Lower leg skin (tissue), 3 donors: ENCODE data around the gene IRGQ.

ENCODE experiments used
- CTCF ChIP-seq, 3 donors: fragments of 450-650 bp; IDR thresholded peaks; one replicate each; pipeline ENCODE4 v1.5.1; 2016; ENCODE audit warnings: antibody characterized with exemption in 3 of 3, mild to moderate bottlenecking in 3 of 3, moderate library complexity in 2 of 3
- POLR2A ChIP-seq, 2 donors: fragments of 450-650 bp; IDR thresholded peaks; one replicate each; pipeline ENCODE4 v1.6.1; 2016 to 2017; ENCODE audit warnings: antibody characterized with exemption in 2 of 2, mild to moderate bottlenecking in 1 of 2, moderate library complexity in 1 of 2

- no peak for TF ChIP-seq POLR2A (IDR thresholded peaks at IDR 0.05)
- no peak for TF ChIP-seq CTCF (IDR thresholded peaks at IDR 0.05)
These were observed 26.1 kb upstream of the IRGQ start for GRCh38 chr19:43622070-43622469.
